ENCODE data around the gene L3MBTL2. TPM values are rescaled to one million over a fixed set of nuclear protein-coding genes. Genes with fewer than 3 reads are reported as not detected.

L3MBTL2 gene
- total RNA-seq, 2 donors from 2014 or later, result 24.3 to 26.5 TPM

DNA sequence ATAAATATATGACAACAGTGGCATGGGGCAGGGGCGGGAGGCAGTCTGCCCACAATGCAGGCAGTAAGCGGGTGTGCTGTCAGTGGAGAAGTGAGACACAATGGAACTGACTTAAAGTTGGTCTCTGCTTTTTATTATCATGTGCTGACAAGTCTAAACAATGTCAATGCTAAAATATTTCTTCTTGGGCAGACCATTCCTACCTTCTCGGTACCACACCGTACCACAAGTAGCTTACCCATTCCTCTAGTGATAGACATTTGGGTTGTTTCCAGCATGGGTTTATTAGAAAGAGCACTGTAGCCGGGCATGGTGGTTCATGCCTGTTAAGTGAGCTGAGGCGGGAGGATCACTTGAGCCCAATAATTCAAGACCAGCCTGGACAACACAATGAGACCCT is 38.2 kb downstream of the L3MBTL2 start:
- Mint-ChIP-seq H3K36me3 (ENCODE audit: low read depth) (peaks cover 12% of the 10 kb centered on the region), H3K27ac (no peak overlapping the region), H3K27me3 (ENCODE audit: insufficient read depth) (peaks cover 2% of the 10 kb centered on the region), H3K4me3 (no peak overlapping the region), H3K4me1 (no peaks in the 10 kb centered on the region), H3K9me3 (no peaks in the 10 kb centered on the region)
- no peak overlapping the region for H3K4me3 ChIP-seq (ENCODE audit: low read length)
- H3K27ac ChIP-seq (ENCODE audit: low read depth, low read length), result no peak overlapping the region
- no peaks in the 10 kb centered on the region for H3K27me3 ChIP-seq (ENCODE audit: control insufficient read depth, insufficient read depth, low read length, poor library complexity, severe bottlenecking)
- no peaks in the 10 kb centered on the region for H3K4me1 ChIP-seq (ENCODE audit: control insufficient read depth, insufficient read depth, low read length)
- WGBS, 2 experiments (ENCODE audit: insufficient coverage in 1 of 2, insufficient read length in 1 of 2), result 95 to 97% methylated on average over 4 to 6 of the region's 6 CpGs
- no peaks in the 10 kb centered on the region for H3K9me3 ChIP-seq (ENCODE audit: control insufficient read depth, low read length)
- H3K36me3 ChIP-seq (ENCODE audit: control insufficient read depth, insufficient read depth, low read length), result peaks cover 13% of the 10 kb centered on the region
- TF ChIP-seq, protein P1, sequence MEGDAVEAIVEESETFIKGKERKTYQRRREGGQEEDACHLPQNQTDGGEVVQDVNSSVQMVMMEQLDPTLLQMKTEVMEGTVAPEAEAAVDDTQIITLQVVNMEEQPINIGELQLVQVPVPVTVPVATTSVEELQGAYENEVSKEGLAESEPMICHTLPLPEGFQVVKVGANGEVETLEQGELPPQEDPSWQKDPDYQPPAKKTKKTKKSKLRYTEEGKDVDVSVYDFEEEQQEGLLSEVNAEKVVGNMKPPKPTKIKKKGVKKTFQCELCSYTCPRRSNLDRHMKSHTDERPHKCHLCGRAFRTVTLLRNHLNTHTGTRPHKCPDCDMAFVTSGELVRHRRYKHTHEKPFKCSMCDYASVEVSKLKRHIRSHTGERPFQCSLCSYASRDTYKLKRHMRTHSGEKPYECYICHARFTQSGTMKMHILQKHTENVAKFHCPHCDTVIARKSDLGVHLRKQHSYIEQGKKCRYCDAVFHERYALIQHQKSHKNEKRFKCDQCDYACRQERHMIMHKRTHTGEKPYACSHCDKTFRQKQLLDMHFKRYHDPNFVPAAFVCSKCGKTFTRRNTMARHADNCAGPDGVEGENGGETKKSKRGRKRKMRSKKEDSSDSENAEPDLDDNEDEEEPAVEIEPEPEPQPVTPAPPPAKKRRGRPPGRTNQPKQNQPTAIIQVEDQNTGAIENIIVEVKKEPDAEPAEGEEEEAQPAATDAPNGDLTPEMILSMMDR (conservative IDR thresholded peaks at IDR 0.05), result no peak
- no peak for DNase-seq
- H3K9ac ChIP-seq (ENCODE audit: extremely low read depth, low read length, poor library complexity, severe bottlenecking), result no peak overlapping the region

DNA sequence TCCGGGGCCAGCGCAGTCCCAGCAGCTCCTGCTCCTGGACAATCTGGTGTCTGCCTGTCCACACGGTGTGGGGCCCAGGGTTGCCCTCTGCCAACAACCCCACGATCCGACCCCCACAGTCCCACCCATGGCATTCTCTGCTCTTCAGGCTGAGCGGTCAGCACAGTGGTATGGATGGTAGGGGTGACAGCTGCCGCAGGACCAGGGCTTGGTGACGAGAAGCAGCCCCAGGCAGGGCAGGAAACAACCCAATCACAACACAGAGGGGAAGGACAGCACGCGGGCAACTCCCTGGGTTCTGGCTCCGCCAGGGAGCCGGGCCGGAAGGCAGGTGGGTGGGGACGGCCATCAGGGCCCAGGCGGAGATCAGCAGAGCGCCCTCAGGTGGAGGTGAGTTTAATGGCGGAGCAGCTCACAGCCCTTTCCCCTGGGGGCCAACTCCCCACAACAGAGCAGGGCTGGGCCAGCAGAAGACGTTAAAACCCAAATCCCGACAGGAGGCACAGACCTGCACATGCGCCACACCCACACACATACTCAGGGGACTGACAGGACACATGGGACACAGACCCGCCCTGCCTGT is 40.9 kb downstream of the L3MBTL2 start:
- Histone ChIP-seq H3K9ac (ENCODE audit: extremely low read depth, low read length, poor library complexity, severe bottlenecking) (no peak overlapping the region), H3K36me3 (ENCODE audit: control insufficient read depth, insufficient read depth, low read length) (peaks cover 24% of the 10 kb centered on the region), H3K4me3 (ENCODE audit: low read length) (no peak overlapping the region), H3K9me3 (ENCODE audit: control insufficient read depth, low read length) (no peaks in the 10 kb centered on the region), H3K27me3 (ENCODE audit: control insufficient read depth, insufficient read depth, low read length, poor library complexity, severe bottlenecking) (no peaks in the 10 kb centered on the region), H3K4me1 (ENCODE audit: control insufficient read depth, insufficient read depth, low read length) (no peaks in the 10 kb centered on the region), H3K27ac (ENCODE audit: low read depth, low read length) (no peak overlapping the region)
- TF ChIP-seq, protein P1 (conservative IDR thresholded peaks at IDR 0.05), result peak; percentile 63
- no peaks in the 10 kb centered on the region for H3K27me3 Mint-ChIP-seq (ENCODE audit: insufficient read depth)
- peak; percentile 86 for DNase-seq
- no peak overlapping the region for H3K27ac Mint-ChIP-seq
- H3K4me1 Mint-ChIP-seq, result no peaks in the 10 kb centered on the region
- WGBS, 2 experiments (ENCODE audit: insufficient coverage in 1 of 2, insufficient read length in 1 of 2), result 88 to 92% methylated on average over 3 to 21 of the region's 21 CpGs
- H3K4me3 Mint-ChIP-seq, result no peak overlapping the region
- no peaks in the 10 kb centered on the region for H3K9me3 Mint-ChIP-seq
- H3K36me3 Mint-ChIP-seq (ENCODE audit: low read depth), result peaks cover 36% of the 10 kb centered on the region

DNA sequence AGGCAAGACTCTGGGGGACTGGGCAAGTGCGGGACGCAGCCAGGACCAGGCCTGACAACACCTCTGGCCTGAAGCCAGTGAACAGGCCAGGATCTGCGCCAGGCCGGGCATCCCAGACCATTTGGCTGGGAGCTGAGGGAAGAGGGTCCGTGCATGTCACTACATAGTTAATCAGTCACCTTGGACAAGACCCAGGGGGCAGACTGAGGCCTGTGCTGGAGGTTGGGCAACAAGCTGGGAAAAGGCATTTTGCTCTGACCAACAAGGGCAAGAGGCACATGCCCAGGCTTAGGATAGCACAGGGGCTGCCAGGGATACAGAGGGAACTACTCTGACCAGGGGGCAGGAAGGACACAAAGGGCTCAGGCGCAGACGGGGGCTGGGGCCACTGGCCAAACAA is 42.6 kb downstream of the L3MBTL2 start:
- H3K4me1 Mint-ChIP-seq, result no peaks in the 10 kb centered on the region
- H3K27ac ChIP-seq (ENCODE audit: low read depth, low read length), result no peak overlapping the region
- H3K9me3 Mint-ChIP-seq, result no peaks in the 10 kb centered on the region
- no peak overlapping the region for H3K4me3 Mint-ChIP-seq
- peak overlapping the region; percentile 61 for H3K27ac Mint-ChIP-seq
- 84 to 90% methylated on average over 7 of the region's 7 CpGs for WGBS, 2 experiments (ENCODE audit: insufficient coverage in 1 of 2, insufficient read length in 1 of 2)
- H3K36me3 ChIP-seq (ENCODE audit: control insufficient read depth, insufficient read depth, low read length), result peaks cover 32% of the 10 kb centered on the region
- no peak for DNase-seq
- H3K27me3 ChIP-seq (ENCODE audit: control insufficient read depth, insufficient read depth, low read length, poor library complexity, severe bottlenecking), result no peaks in the 10 kb centered on the region
- no peak overlapping the region for H3K9ac ChIP-seq (ENCODE audit: extremely low read depth, low read length, poor library complexity, severe bottlenecking)
- no peak overlapping the region for H3K4me3 ChIP-seq (ENCODE audit: low read length)
- no peaks in the 10 kb centered on the region for H3K4me1 ChIP-seq (ENCODE audit: control insufficient read depth, insufficient read depth, low read length)
- no peaks in the 10 kb centered on the region for H3K9me3 ChIP-seq (ENCODE audit: control insufficient read depth, low read length)
- TF ChIP-seq, protein P1 (conservative IDR thresholded peaks at IDR 0.05), result no peak
- H3K27me3 Mint-ChIP-seq (ENCODE audit: insufficient read depth), result no peaks in the 10 kb centered on the region
- H3K36me3 Mint-ChIP-seq (ENCODE audit: low read depth), result peaks cover 50% of the 10 kb centered on the region

All from endodermal cell (in vitro differentiated cells).